WERI-Rb-1 (cell line): ENCODE measurements around the gene PDSS1.

ENCODE experiments used
- DNase-seq: peaks from one replicate; pipeline ENCODE4 v3.0.0-alpha.2; 2020
- H3K27ac ChIP-seq: fragments of 250-450 bp; sonication (Bioruptor Pico); 2 replicates; pipeline ENCODE4 v1.5.1; 2020; ENCODE audit warnings: mild to moderate bottlenecking, moderate library complexity
- H3K27me3 ChIP-seq: fragments of 250-450 bp; sonication (Bioruptor Pico); 2 replicates; pipeline ENCODE4 v1.5.1; 2021; ENCODE audit warnings: mild to moderate bottlenecking, low read depth, moderate library complexity; ENCODE audit not compliant: insufficient read depth, severe bottlenecking
- H3K36me3 ChIP-seq: fragments of 250-450 bp; sonication (Bioruptor Pico); 2 replicates; pipeline ENCODE4 v1.5.1; 2020; ENCODE audit warnings: mild to moderate bottlenecking, moderate library complexity
- H3K4me3 ChIP-seq: 2 replicates; pipeline ENCODE4 v1.5.1; 2011; ENCODE audit warnings: low read depth, mild to moderate bottlenecking, control low read depth, low read length
- H3K9me3 ChIP-seq: fragments of 250-450 bp; sonication (Bioruptor Pico); 2 replicates; pipeline ENCODE4 v1.5.1; 2021; ENCODE audit warnings: mild to moderate bottlenecking, moderate library complexity; ENCODE audit not compliant: severe bottlenecking
- TF ChIP-seq, protein P1 (sequence below): IDR thresholded peaks from 2 replicates; pipeline ENCODE4 v1.5.1; 2011; ENCODE audit warnings: low read depth, mild to moderate bottlenecking, control low read depth, inconsistent platforms, low read length

PDSS1 gene

DNA sequence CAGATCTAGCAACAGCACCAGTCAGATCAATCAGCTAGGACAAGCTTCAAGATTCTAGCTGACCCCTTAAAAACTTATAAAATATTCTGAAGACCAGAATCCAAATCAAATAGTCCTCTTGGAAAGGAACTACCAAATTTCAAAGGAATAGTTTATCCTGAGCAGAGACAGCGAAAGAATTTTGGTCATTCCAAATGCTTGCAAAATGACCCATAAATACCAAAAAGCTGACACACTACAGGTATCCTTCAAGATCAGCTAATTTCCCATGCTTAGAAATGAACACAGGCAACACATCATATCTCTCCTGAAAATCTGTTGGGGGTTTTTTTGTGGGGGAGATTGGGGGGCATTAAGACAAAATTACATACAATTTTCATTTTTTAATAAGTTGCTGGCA is 78.8 kb downstream of the PDSS1 start:
- H3K9me3 ChIP-seq = no peaks in the 10 kb centered on the region
- no peak overlapping the region for H3K27ac ChIP-seq
- no peak for DNase-seq
- H3K36me3 ChIP-seq = no peaks in the 10 kb centered on the region
- H3K4me3 ChIP-seq = no peak overlapping the region
- TF ChIP-seq, protein P1, sequence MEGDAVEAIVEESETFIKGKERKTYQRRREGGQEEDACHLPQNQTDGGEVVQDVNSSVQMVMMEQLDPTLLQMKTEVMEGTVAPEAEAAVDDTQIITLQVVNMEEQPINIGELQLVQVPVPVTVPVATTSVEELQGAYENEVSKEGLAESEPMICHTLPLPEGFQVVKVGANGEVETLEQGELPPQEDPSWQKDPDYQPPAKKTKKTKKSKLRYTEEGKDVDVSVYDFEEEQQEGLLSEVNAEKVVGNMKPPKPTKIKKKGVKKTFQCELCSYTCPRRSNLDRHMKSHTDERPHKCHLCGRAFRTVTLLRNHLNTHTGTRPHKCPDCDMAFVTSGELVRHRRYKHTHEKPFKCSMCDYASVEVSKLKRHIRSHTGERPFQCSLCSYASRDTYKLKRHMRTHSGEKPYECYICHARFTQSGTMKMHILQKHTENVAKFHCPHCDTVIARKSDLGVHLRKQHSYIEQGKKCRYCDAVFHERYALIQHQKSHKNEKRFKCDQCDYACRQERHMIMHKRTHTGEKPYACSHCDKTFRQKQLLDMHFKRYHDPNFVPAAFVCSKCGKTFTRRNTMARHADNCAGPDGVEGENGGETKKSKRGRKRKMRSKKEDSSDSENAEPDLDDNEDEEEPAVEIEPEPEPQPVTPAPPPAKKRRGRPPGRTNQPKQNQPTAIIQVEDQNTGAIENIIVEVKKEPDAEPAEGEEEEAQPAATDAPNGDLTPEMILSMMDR = no peak
- H3K27me3 ChIP-seq = no peaks in the 10 kb centered on the region

DNA sequence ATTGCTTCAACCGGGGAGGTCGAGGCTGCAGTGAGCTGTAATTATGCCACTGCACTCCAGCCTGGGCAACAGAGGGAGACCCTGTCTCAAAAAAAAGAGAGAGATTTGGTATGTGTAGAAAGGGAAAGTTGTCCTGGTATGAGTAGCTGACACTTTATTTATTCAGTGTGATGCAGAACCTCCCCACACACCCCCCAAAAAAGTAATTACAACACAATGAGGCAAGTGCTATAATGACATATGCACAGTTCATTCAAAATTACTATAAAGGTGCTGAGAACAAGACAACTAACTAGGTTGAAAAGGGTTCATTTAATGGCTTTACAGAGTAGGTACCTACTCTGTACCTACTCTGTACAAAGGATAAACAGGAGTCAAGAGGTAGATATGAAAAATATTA is 80.2 kb downstream of the PDSS1 start:
- TF ChIP-seq, protein P1 = no peak
- no peaks in the 10 kb centered on the region for H3K9me3 ChIP-seq
- no peak overlapping the region for H3K27ac ChIP-seq
- H3K27me3 ChIP-seq = no peaks in the 10 kb centered on the region
- no peak overlapping the region for H3K4me3 ChIP-seq
- H3K36me3 ChIP-seq = no peaks in the 10 kb centered on the region
- no peak for DNase-seq

DNA sequence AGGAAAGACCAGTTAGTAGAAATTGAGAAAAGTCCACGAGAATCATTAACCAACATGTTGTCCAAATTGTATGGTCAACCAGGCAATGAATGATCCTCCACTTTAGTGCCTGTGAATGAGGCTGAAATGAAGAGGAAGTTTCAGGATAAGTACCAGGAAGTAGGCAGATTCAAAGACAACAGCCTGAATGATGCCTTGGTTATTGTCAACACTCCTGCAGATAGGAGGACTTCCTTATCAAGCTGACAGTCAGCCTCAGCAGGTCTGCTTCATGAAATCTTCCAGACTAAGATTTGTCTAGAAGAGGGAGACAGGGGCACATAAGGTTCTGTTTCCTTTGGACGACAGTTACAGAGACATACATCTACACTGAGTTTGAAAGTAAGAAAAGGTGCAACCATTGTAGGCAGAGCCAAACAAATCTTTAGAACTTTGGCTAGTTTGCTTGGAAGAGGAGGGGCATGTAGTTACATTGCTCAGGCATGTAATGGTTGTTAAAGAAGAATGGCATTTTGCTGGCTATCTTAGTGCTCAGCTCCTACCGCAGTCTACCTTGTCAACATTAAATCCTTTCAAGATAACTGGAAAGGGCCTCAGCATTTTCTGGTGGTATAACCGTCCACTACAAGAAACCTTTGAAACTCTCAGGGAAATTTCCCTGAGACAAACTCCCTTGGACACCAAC is 81.8 kb downstream of the PDSS1 start:
- DNase-seq = no peak
- no peaks in the 10 kb centered on the region for H3K36me3 ChIP-seq
- TF ChIP-seq, protein P1 = no peak
- no peaks in the 10 kb centered on the region for H3K27me3 ChIP-seq
- no peak overlapping the region for H3K27ac ChIP-seq
- H3K4me3 ChIP-seq = no peak overlapping the region
- H3K9me3 ChIP-seq = no peaks in the 10 kb centered on the region

DNA sequence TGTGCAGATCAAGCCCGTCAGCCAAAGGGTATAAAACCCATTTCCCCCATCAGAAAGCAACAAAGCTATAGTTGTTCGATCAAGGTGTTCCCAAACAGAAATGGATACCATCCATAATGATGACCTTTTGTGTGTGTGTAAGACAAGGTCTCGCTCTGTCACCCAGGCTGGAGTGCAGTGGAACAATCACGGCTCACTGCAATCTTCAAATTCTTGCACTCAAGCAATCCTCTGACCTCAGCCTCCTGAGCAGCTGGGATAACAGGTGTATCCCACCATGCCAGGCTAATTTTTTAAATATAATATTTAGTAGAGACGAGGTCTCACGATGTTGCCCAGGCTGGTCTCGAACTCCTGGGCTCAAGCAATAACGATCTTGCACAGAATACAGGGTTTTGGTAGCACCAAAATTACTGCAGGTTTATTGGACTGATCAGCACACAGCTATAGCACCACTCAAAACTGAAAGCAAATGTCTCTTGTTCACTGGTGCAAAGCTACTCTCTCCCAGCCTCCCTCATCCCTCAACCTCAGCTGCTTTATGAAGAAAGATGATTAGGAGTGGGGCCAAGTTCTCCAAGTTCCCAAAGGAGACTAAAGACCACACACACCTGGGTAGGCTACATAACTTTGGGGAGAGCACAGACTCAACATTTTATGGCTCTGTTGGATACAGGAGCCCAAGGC is 82.7 kb downstream of the PDSS1 start:
- no peak for DNase-seq
- TF ChIP-seq, protein P1 = no peak

DNA sequence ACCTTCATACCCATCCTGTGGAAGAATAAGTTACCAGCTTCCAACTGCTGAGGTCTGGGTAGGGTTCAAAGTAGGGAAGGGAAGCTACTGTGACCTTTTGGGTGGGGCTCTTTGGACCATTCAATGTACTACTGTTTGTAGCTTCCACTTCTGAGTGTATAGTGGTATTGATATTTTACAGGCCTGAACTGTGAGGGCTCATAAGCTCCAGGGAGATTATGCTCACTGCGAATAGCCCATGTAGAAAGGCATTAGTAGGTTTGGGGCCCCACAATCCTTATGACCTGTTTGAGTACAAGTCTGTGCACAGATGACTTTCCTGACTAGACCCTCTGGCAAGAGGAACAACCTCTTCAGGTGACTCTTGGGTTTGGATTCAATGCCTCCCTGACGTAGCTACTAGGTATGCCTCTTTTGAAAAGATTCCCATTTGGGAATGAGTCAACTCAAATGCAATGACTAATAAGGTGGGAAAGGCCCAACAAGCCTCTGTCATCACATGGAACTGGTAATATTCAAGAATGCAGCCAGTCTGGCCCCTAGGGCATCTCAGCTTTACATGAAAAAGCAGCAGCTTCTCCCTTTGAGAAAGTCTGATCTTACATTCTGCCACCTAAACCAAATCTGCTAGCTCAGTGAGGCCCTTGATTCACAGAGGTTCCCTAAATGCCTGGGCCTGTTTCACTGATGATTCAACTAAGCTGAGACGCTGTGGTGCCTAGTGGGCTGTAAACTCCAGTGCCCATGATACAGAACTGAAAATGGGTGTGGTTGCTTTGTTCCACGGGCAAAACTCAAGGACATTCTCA is 83.5 kb downstream of the PDSS1 start:
- H3K27ac ChIP-seq = no peak overlapping the region
- H3K4me3 ChIP-seq = no peak overlapping the region
- TF ChIP-seq, protein P1 = no peak
- no peaks in the 10 kb centered on the region for H3K9me3 ChIP-seq
- no peaks in the 10 kb centered on the region for H3K27me3 ChIP-seq
- H3K36me3 ChIP-seq = no peaks in the 10 kb centered on the region
- DNase-seq = no peak

More for the DNA sequence above, 82.7 kb downstream of the PDSS1 start:
- Histone ChIP-seq H3K27ac (no peak overlapping the region), H3K36me3 (no peaks in the 10 kb centered on the region), H3K4me3 (no peak overlapping the region), H3K27me3 (no peaks in the 10 kb centered on the region), H3K9me3 (no peaks in the 10 kb centered on the region)
